Ovary (tissue), 9 donors: ENCODE measurements around the gene PVR. TPM values are rescaled to one million over a fixed set of nuclear protein-coding genes. Genes with fewer than 3 reads are reported as not detected.

Source experiments
- DNase-seq, 5 donors: peaks; one replicate each; pipeline ENCODE4 v3.0.0-alpha.2; 2019 to 2020
- H3K27ac ChIP-seq, 2 donors: fragments of 200-600 bp; one replicate each; pipeline versions ENCODE4 v1.5.1 to v1.8.0; 2019 to 2022
- H3K27me3 ChIP-seq: fragments of 200-600 bp; one replicate; pipeline ENCODE4 v1.8.0; 2022
- H3K36me3 ChIP-seq: fragments of 200-600 bp; sonication (generic); one replicate; pipeline ENCODE4 v1.5.1; 2019
- H3K4me1 ChIP-seq: one replicate; pipeline ENCODE4 v1.8.1; 2013; ENCODE audit warnings: mild to moderate bottlenecking, moderate library complexity; ENCODE audit not compliant: insufficient read depth
- H3K4me3 ChIP-seq: fragments of 200-600 bp; sonication (generic); one replicate; pipeline ENCODE4 v1.5.1; 2017
- H3K9me3 ChIP-seq, 2 donors: fragments of 200-600 bp in 1 of 2; sonication (generic) in 1 of 2; one replicate each; pipeline versions ENCODE4 v1.5.1 to v1.8.1; 2013 to 2019; ENCODE audit warnings: mild to moderate bottlenecking in 1 of 2, moderate library complexity in 1 of 2
- CTCF ChIP-seq, 3 donors: fragments of 450-650 bp in 2 of 3; fragments of 200-600 bp in 1 of 3; IDR thresholded peaks; one replicate each; pipeline versions ENCODE4 v1.5.1 to v1.8.0; 2016 to 2022; ENCODE audit warnings: antibody characterized with exemption in 3 of 3, mild to moderate bottlenecking in 1 of 3
- EP300 ChIP-seq: sonication (generic); formaldehyde crosslinking; IDR thresholded peaks from one replicate; pipeline ENCODE4 v1.6.1; 2017; ENCODE audit warnings: antibody characterized with exemption
- POLR2A ChIP-seq: fragments of 450-650 bp; IDR thresholded peaks from one replicate; pipeline ENCODE4 v1.6.1; 2017; ENCODE audit warnings: antibody characterized with exemption, mild to moderate bottlenecking, moderate library complexity
- WGBS, 3 donors: extraction: QIAGEN DNeasy Blood & Tissue Kit in 1 of 3; methylation state at CpG; one replicate each; pipeline versions ENCODE4 v1.1.5 to v1.1.7; 2013 to 2017; 5-methylcytosine and 5-hydroxymethylcytosine counted together
- intact Hi-C, 4 donors: fragments of 100-400 bp; cut with DNase I; formaldehyde crosslinking; loops; one replicate each; pipeline versions ENCODE4 v1.11.0 to v1.15.1; 2022 to 2023
- polyA plus RNA-seq, 2 donors: library from polyadenylated mRNA; stranded (reverse); fragments of 200-250 nt in 1 of 2; fragments of 350-450 nt in 1 of 2; fragmentation: Illumina TruSeq in 1 of 2; extraction: RNeasy Lipid Tissue Mini Kit (QIAGEN cat#74804) in 1 of 2; gene quantifications; one replicate each; pipeline ENCODE4 v1.2.3, GENCODE V29; 2013 to 2014
- total RNA-seq, 7 donors: library from RNA; depleted of rRNA in 2 of 7; stranded (reverse); fragments of >200 nt in 2 of 7; fragmentation: NEBNext Ultra II Directional in 3 of 7; extraction: Animal tissue kit (Norgen Biotek cat#: 25700) in 3 of 7; gene quantifications; one replicate each; pipeline versions ENCODE4 v1.1.0 to v1.2.4, GENCODE V29; 2016 to 2023
- donor health status: DM: no; HTN: no; CAD: no; lungs with moderate emphysema.
- donor health status: DM: no; HTN: no; CAD: no.
- donor health status: Bipolar disorder and iron deficiency.
- donor health status: DM: yes; HTN: yes; CAD: no.
- donor health status: DM: no; HTN: no; CAD: no.
- donor health status: DM: yes; HTN: yes; CAD: no.

The PVR gene
- total and polyA plus RNA-seq, 9 donors, result 14.0 to 33.9 (median 22.5) TPM

GRCh38 chr19:44649578-44650145 lies 6.0 kb downstream of the PVR start:
- no peak overlapping the region for H3K4me3 ChIP-seq
- TF ChIP-seq CTCF (IDR thresholded peaks at IDR 0.05) (no peak), POLR2A (no peak), EP300 (no peak)
- H3K4me1 ChIP-seq, result peaks cover 5% of the 10 kb centered on the region
- no peaks in the 10 kb centered on the region for H3K36me3 ChIP-seq
- DNase-seq, result no peak
- no peak overlapping the region for H3K27ac ChIP-seq
- intact Hi-C loops, result loop anchor here in 1 of 4 donors (10.0 kb wide), 1 partner anchor 75 kb away; no protein-coding TSS in a partner anchor
- 92 to 94% (median 93%) methylated on average over 11 to 15 of the region's 15 CpGs for WGBS, 3 donors
- H3K9me3 ChIP-seq, result no peaks in the 10 kb centered on the region
- H3K27me3 ChIP-seq, result no peaks in the 10 kb centered on the region

GRCh38 chr19:44653343-44653742 lies 9.6 kb downstream of the PVR start:
- H3K9me3 ChIP-seq, result no peaks in the 10 kb centered on the region
- no peaks in the 10 kb centered on the region for H3K27me3 ChIP-seq
- TF ChIP-seq POLR2A (no peak), EP300 (no peak), CTCF (IDR thresholded peaks at IDR 0.05) (no peak)
- no peak for DNase-seq
- H3K4me3 ChIP-seq, result no peak overlapping the region
- H3K36me3 ChIP-seq, result no peaks in the 10 kb centered on the region
- H3K27ac ChIP-seq, result no peak overlapping the region
- intact Hi-C loops, result loop anchor here in 1 of 4 donors (10.0 kb wide), 1 partner anchor 79 kb away; no protein-coding TSS in a partner anchor
- H3K4me1 ChIP-seq, result peaks cover under 1% of the 10 kb centered on the region
- WGBS, 3 donors, result 91 to 96% (median 95%) methylated on average over 5 of the region's 5 CpGs

- peak; percentile 24 to 66 (median 47) for DNase-seq
- Histone ChIP-seq H3K27ac (no peak overlapping the region), H3K4me3 (no peak overlapping the region), H3K36me3 (no peaks in the 10 kb centered on the region), H3K4me1 (no peaks in the 10 kb centered on the region), H3K9me3 (no peaks in the 10 kb centered on the region), H3K27me3 (no peaks in the 10 kb centered on the region)
- intact Hi-C loops, result loop anchor here in 1 of 4 donors (10.0 kb wide), 1 partner anchor 79 kb away; no protein-coding TSS in a partner anchor
- TF ChIP-seq POLR2A (no peak), EP300 (no peak), CTCF (IDR thresholded peaks at IDR 0.05) (peak in 1 of 3 donors; percentile 26)
- WGBS, 3 donors, result 69 to 70% (median 69%) methylated on average over 14 to 16 of the region's 16 CpGs
These were observed 10.5 kb downstream of the PVR start for GRCh38 chr19:44653977-44654774.

GRCh38 chr19:44657211-44657921 lies 13.7 kb downstream of the PVR start:
- Histone ChIP-seq H3K27ac (no peak overlapping the region), H3K4me1 (no peaks in the 10 kb centered on the region), H3K36me3 (no peaks in the 10 kb centered on the region), H3K4me3 (no peak overlapping the region), H3K27me3 (no peaks in the 10 kb centered on the region), H3K9me3 (no peaks in the 10 kb centered on the region)
- TF ChIP-seq EP300 (no peak), CTCF (IDR thresholded peaks at IDR 0.05) (peak; percentile 71 to 84 (median 78))
- intact Hi-C loops, result loop anchor here in 3 of 4 donors (5.0 to 10.0 kb wide), 2 partner anchors 83 to 85 kb away; no protein-coding TSS in a partner anchor
- DNase-seq, result peak; percentile 49 to 81 (median 70)
- WGBS, 3 donors, result 38 to 43% (median 42%) methylated on average over 25 of the region's 25 CpGs
